Activated CD4-positive, alpha-beta T cell treated with anti-CD3 and anti-CD28 coated beads for 36 hours (primary cell): Measurements from ENCODE around the gene ADGRG4. TPM values are rescaled to one million over a fixed set of nuclear protein-coding genes. Genes with fewer than 3 reads are reported as not detected.
"Not testable (repeated sequence)": the region's sequence is repeated elsewhere in the genome, so short reads cannot be mapped to it uniquely, and the experiment has no call there.

Source experiments
- ATAC-seq: fragments of 200-7000 bp; cut with Tn5 transposase; one replicate; pipeline ENCODE4 v1.10.0; 2021; ENCODE audit warnings: mild to moderate bottlenecking, moderate library complexity
- CTCF ChIA-PET: fragments of 350-600 bp; sonication (Branson Sonifier 250); formaldehyde crosslinking; loops from one replicate; lab custom pipeline; 2021; ENCODE audit warnings: antibody characterized with exemption; lab: Charles Lee
- POLR2A ChIA-PET: fragments of 350-600 bp; sonication (Branson Sonifier 250); formaldehyde crosslinking; loops from one replicate; lab custom pipeline; 2021; ENCODE audit warnings: antibody characterized with exemption, inconsistent platforms; lab: Charles Lee
- DNase-seq: peaks from one replicate; pipeline ENCODE4 v3.0.0-alpha.2; 2020
- H3K27ac Mint-ChIP-seq: one replicate; pipeline ENCODE4 v1.8.0; 2021; ENCODE audit warnings: mixed read lengths
- H3K27me3 Mint-ChIP-seq: one replicate; pipeline ENCODE4 v1.8.0; 2021; ENCODE audit warnings: mixed read lengths
- H3K36me3 Mint-ChIP-seq: one replicate; pipeline ENCODE4 v1.8.0; 2021; ENCODE audit warnings: low read depth, mixed read lengths
- H3K4me1 Mint-ChIP-seq: one replicate; pipeline ENCODE4 v1.8.0; 2021; ENCODE audit warnings: mixed read lengths
- H3K4me3 Mint-ChIP-seq: one replicate; pipeline ENCODE4 v1.8.0; 2021; ENCODE audit warnings: mild to moderate bottlenecking, moderate library complexity, mixed read lengths
- H3K9me3 Mint-ChIP-seq: one replicate; pipeline ENCODE4 v1.8.0; 2021; ENCODE audit warnings: low read depth, mixed read lengths
- intact Hi-C, 2 experiments: fragments of 100-400 bp; cut with DNase I in 1 of 2; cut with micrococcal nuclease in 1 of 2; formaldehyde crosslinking; loops; one replicate each; pipeline versions ENCODE4 v1.14.2 to v1.15.1; 2022 to 2024; cut with DNase I, micrococcal nuclease
- total RNA-seq, 2 experiments: library from RNA; stranded (reverse); gene quantifications; one replicate each; pipeline ENCODE4 v1.2.3, GENCODE V29; 2021

The ADGRG4 gene
- total RNA-seq, result not detected

- H3K27ac Mint-ChIP-seq, intact Hi-C loops, H3K4me3 Mint-ChIP-seq, H3K9me3 Mint-ChIP-seq, H3K36me3 Mint-ChIP-seq, CTCF ChIA-PET, POLR2A ChIA-PET, H3K27me3 Mint-ChIP-seq, DNase-seq, H3K4me1 Mint-ChIP-seq, ATAC-seq: not testable (repeated sequence)
Measured at GRCh38 chrX:136300721-136301120, at the start of gene ADGRG4. Gene ADGRG4 (plus strand): TSS chrX:136300963. CDS start chrX:136308778, 7,815 bp downstream.

GRCh38 chrX:136251041-136251991 lies 49.4 kb upstream of the ADGRG4 start, which contains the start of gene MAP7D3:
Gene MAP7D3 (minus strand): TSS chrX:136251400. CDS start chrX:136251358, 42 bp downstream.
- Mint-ChIP-seq H3K4me1 (peaks cover 8% of the 10 kb centered on the region), H3K36me3 (no peaks in the 10 kb centered on the region), H3K27ac (peak within 1 kb of the TSS; percentile 80), H3K4me3 (peak within 1 kb of the TSS; percentile 81), H3K9me3 (no peaks in the 10 kb centered on the region), H3K27me3 (no peaks in the 10 kb centered on the region)
- DNase-seq (peak; percentile 80), ATAC-seq (peak; percentile 91)
- ChIA-PET POLR2A (interaction anchor here (0.8 kb wide), 1 partner anchor 267 kb away, joined by 3 read pairs; no protein-coding TSS in a partner anchor), CTCF (no interaction called here)
- intact Hi-C loops, result loop anchor here (1.0 to 10.0 kb wide), 6 partner anchors 104 to 663 kb away; partner anchors contain the start of genes HTATSF1 (in 2 of the 2), FHL1 (in 1 of the 2) and MMGT1 (in 1 of the 2)

- no peak overlapping the region for H3K4me3 Mint-ChIP-seq
- H3K27ac Mint-ChIP-seq, result no peak overlapping the region
- DNase-seq (no peak), ATAC-seq (no peak)
- ChIA-PET POLR2A (no interaction called here), CTCF (interaction anchor here (0.6 to 1.1 kb wide), 3 partner anchors 13 to 82 kb away, joined by 3 read pairs; no protein-coding TSS in a partner anchor)
- intact Hi-C loops, result loop anchor here (10.0 kb wide), 2 partner anchors 439 to 659 kb away; no protein-coding TSS in a partner anchor
- H3K9me3 Mint-ChIP-seq, result no peaks in the 10 kb centered on the region
- H3K27me3 Mint-ChIP-seq, result no peaks in the 10 kb centered on the region
- peaks cover 20% of the 10 kb centered on the region for H3K4me1 Mint-ChIP-seq
- H3K36me3 Mint-ChIP-seq, result no peaks in the 10 kb centered on the region
Measured at GRCh38 chrX:136255541-136255940, 45.2 kb upstream of the ADGRG4 start.

GRCh38 chrX:136256026-136256425 lies 44.7 kb upstream of the ADGRG4 start:
- Mint-ChIP-seq H3K9me3 (no peaks in the 10 kb centered on the region), H3K27ac (no peak overlapping the region), H3K4me1 (peaks cover 23% of the 10 kb centered on the region), H3K27me3 (no peaks in the 10 kb centered on the region), H3K36me3 (no peaks in the 10 kb centered on the region), H3K4me3 (no peak overlapping the region)
- ATAC-seq (no peak), DNase-seq (no peak)
- CTCF ChIA-PET, result interaction anchor here (0.6 to 1.1 kb wide), 4 partner anchors 13 to 93 kb away, joined by 3 read pairs; no protein-coding TSS in a partner anchor
- intact Hi-C loops, result loop anchor here (10.0 kb wide), 2 partner anchors 439 to 659 kb away; no protein-coding TSS in a partner anchor
- POLR2A ChIA-PET, result no interaction called here

GRCh38 chrX:136258951-136259350 lies 41.8 kb upstream of the ADGRG4 start:
- ChIA-PET CTCF (interaction anchor here (0.6 to 1.0 kb wide), 2 partner anchors 8 to 9 kb away, joined by 3 read pairs; no protein-coding TSS in a partner anchor), POLR2A (no interaction called here)
- Mint-ChIP-seq H3K27me3 (no peaks in the 10 kb centered on the region), H3K4me3 (no peak overlapping the region), H3K27ac (no peak overlapping the region), H3K36me3 (no peaks in the 10 kb centered on the region), H3K9me3 (no peaks in the 10 kb centered on the region), H3K4me1 (peaks cover 20% of the 10 kb centered on the region)
- no peak for ATAC-seq
- intact Hi-C loops, result loop anchor here (10.0 kb wide), 2 partner anchors 436 to 656 kb away; no protein-coding TSS in a partner anchor
- no peak for DNase-seq

GRCh38 chrX:136259543-136259942 lies 41.2 kb upstream of the ADGRG4 start:
- peak overlapping the region; percentile 70 for H3K27ac Mint-ChIP-seq
- H3K4me3 Mint-ChIP-seq, result no peak overlapping the region
- H3K27me3 Mint-ChIP-seq, result no peaks in the 10 kb centered on the region
- intact Hi-C loops, result loop anchor here (10.0 kb wide), 2 partner anchors 435 to 655 kb away; no protein-coding TSS in a partner anchor
- ChIA-PET POLR2A (interaction anchor here (0.6 kb wide), 1 partner anchor 740 kb away, joined by 10 read pairs; no protein-coding TSS in a partner anchor), CTCF (no interaction called here)
- DNase-seq (peak; percentile 26), ATAC-seq (peak; percentile 91)
- no peaks in the 10 kb centered on the region for H3K9me3 Mint-ChIP-seq
- H3K4me1 Mint-ChIP-seq, result peaks cover 20% of the 10 kb centered on the region
- no peaks in the 10 kb centered on the region for H3K36me3 Mint-ChIP-seq

GRCh38 chrX:136260776-136261175 lies 40.0 kb upstream of the ADGRG4 start:
- no peaks in the 10 kb centered on the region for H3K36me3 Mint-ChIP-seq
- H3K27me3 Mint-ChIP-seq, result no peaks in the 10 kb centered on the region
- H3K27ac Mint-ChIP-seq, result no peak overlapping the region
- peak; percentile 23 for ATAC-seq
- ChIA-PET CTCF (no interaction called here), POLR2A (no interaction called here)
- peaks cover 20% of the 10 kb centered on the region for H3K4me1 Mint-ChIP-seq
- intact Hi-C loops, result no loop called here
- no peaks in the 10 kb centered on the region for H3K9me3 Mint-ChIP-seq
- no peak overlapping the region for H3K4me3 Mint-ChIP-seq
- no peak for DNase-seq

- intact Hi-C loops, result no loop called here
- Mint-ChIP-seq H3K4me3 (no peak overlapping the region), H3K4me1 (peaks cover 20% of the 10 kb centered on the region), H3K36me3 (no peaks in the 10 kb centered on the region), H3K27me3 (no peaks in the 10 kb centered on the region), H3K27ac (no peak overlapping the region), H3K9me3 (no peaks in the 10 kb centered on the region)
- DNase-seq (no peak), ATAC-seq (no peak)
- ChIA-PET CTCF (interaction anchor here (0.6 kb wide), 1 partner anchor 25 kb away, joined by 4 read pairs; no protein-coding TSS in a partner anchor), POLR2A (no interaction called here)
Measured at GRCh38 chrX:136261321-136261720, 39.4 kb upstream of the ADGRG4 start.

GRCh38 chrX:136262243-136262642 lies 38.5 kb upstream of the ADGRG4 start:
- H3K4me1 Mint-ChIP-seq, result peaks cover 20% of the 10 kb centered on the region
- ChIA-PET POLR2A (no interaction called here), CTCF (no interaction called here)
- no peaks in the 10 kb centered on the region for H3K27me3 Mint-ChIP-seq
- H3K27ac Mint-ChIP-seq, result no peak overlapping the region
- intact Hi-C loops, result no loop called here
- no peak overlapping the region for H3K4me3 Mint-ChIP-seq
- no peaks in the 10 kb centered on the region for H3K36me3 Mint-ChIP-seq
- ATAC-seq, result no peak
- H3K9me3 Mint-ChIP-seq, result no peaks in the 10 kb centered on the region
- no peak for DNase-seq

GRCh38 chrX:136262812-136263315 lies 37.9 kb upstream of the ADGRG4 start:
- ATAC-seq (peak; percentile 26), DNase-seq (no peak)
- Mint-ChIP-seq H3K36me3 (no peaks in the 10 kb centered on the region), H3K27me3 (no peaks in the 10 kb centered on the region), H3K9me3 (no peaks in the 10 kb centered on the region), H3K27ac (no peak overlapping the region), H3K4me3 (no peak overlapping the region), H3K4me1 (peaks cover 20% of the 10 kb centered on the region)
- ChIA-PET POLR2A (no interaction called here), CTCF (no interaction called here)
- intact Hi-C loops, result no loop called here

GRCh38 chrX:136266828-136267227 lies 33.9 kb upstream of the ADGRG4 start:
- Mint-ChIP-seq H3K9me3 (no peaks in the 10 kb centered on the region), H3K4me1 (peaks cover 2% of the 10 kb centered on the region), H3K27me3 (no peaks in the 10 kb centered on the region), H3K27ac (no peak overlapping the region), H3K4me3 (no peak overlapping the region), H3K36me3 (no peaks in the 10 kb centered on the region)
- DNase-seq, result no peak
- CTCF ChIA-PET, result interaction anchor here (0.6 to 4.3 kb wide), 2 partner anchors 8 to 238 kb away, joined by 3 to 36 read pairs; no protein-coding TSS in a partner anchor
- no peak for ATAC-seq
- intact Hi-C loops, result no loop called here
- POLR2A ChIA-PET, result interaction anchor here (0.6 kb wide), 1 partner anchor 47 kb away, joined by 3 read pairs; no protein-coding TSS in a partner anchor
